ENCODE data around the gene ILF2.
A peak's percentile ranks its signal among the peaks of the same experiment; 100 is the strongest.

The ILF2 gene

DNA sequence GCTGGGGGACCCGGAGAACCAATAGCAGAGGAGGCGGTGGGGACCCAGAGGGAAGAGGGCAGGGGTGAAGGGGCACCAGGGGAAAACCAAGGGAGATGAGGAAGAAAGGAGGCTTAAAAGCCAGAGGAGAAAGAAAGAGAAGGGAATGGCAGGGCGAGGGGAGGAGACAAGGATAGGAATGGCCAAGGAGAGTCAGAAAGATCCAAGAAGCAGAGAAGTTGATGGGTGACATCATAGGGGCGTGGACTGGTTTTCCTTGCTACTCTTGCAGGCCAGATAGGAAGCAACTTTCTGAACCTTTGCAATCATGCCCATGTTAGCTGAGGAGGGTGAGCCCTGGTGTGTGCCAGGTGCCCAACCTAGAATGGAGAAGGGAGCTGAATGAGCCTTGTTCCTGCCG lies 13.1 kb upstream of the ILF2 start:
- ChIA-PET POLR2A (interaction anchor here (0.7 to 1.0 kb wide), 2 partner anchors 13 to 52 kb away, joined by 3 read pairs; partner anchors contain the start of gene ILF2), CTCF (interaction anchor here (0.6 to 0.7 kb wide), 2 partner anchors 12 to 260 kb away, joined by 3 read pairs; no protein-coding TSS in a partner anchor)
- H3K4me3 ChIP-seq (ENCODE audit: low read depth, low read length) = no peak overlapping the region
- H3K4me1 ChIP-seq (ENCODE audit: control insufficient read depth, insufficient read depth, low read length) = no peaks in the 10 kb centered on the region; the same call in 1 of the 2 replicates
- H3K36me3 ChIP-seq (ENCODE audit: control insufficient read depth in 2 of 2, insufficient read depth in 1 of 2, low read length in 2 of 2) = no peaks in the 10 kb centered on the region
- no peaks in the 10 kb centered on the region for H3K9me3 ChIP-seq (ENCODE audit: control insufficient read depth, insufficient read depth, low read depth, low read length)
- no peak overlapping the region for H3K27ac ChIP-seq (ENCODE audit: extremely low read depth, low read depth, low read length)
- peak; percentile 89 for TF ChIP-seq ZNF341 (tag by site-specific recombination; IDR thresholded peaks at IDR 0.05; ENCODE audit: low read depth)
- 0 out of 2 replicates have a peak, but pooled peaks have one; percentile 26 for TF ChIP-seq ZBTB21 (tag by site-specific recombination; IDR thresholded peaks at IDR 0.05)
- TF ChIP-seq, protein P1, sequence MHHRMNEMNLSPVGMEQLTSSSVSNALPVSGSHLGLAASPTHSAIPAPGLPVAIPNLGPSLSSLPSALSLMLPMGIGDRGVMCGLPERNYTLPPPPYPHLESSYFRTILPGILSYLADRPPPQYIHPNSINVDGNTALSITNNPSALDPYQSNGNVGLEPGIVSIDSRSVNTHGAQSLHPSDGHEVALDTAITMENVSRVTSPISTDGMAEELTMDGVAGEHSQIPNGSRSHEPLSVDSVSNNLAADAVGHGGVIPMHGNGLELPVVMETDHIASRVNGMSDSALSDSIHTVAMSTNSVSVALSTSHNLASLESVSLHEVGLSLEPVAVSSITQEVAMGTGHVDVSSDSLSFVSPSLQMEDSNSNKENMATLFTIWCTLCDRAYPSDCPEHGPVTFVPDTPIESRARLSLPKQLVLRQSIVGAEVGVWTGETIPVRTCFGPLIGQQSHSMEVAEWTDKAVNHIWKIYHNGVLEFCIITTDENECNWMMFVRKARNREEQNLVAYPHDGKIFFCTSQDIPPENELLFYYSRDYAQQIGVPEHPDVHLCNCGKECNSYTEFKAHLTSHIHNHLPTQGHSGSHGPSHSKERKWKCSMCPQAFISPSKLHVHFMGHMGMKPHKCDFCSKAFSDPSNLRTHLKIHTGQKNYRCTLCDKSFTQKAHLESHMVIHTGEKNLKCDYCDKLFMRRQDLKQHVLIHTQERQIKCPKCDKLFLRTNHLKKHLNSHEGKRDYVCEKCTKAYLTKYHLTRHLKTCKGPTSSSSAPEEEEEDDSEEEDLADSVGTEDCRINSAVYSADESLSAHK (tag by site-specific recombination; IDR thresholded peaks at IDR 0.05) = no peak
- TF ChIP-seq GLIS2 (tag by site-specific recombination; IDR thresholded peaks at IDR 0.05) = no peak
- peak; percentile 64 for TF ChIP-seq ZNF629 (tag by site-specific recombination; IDR thresholded peaks at IDR 0.05)
- TF ChIP-seq ZNF624 (tag by site-specific recombination; IDR thresholded peaks at IDR 0.05) = no peak
- TF ChIP-seq, protein P2, sequence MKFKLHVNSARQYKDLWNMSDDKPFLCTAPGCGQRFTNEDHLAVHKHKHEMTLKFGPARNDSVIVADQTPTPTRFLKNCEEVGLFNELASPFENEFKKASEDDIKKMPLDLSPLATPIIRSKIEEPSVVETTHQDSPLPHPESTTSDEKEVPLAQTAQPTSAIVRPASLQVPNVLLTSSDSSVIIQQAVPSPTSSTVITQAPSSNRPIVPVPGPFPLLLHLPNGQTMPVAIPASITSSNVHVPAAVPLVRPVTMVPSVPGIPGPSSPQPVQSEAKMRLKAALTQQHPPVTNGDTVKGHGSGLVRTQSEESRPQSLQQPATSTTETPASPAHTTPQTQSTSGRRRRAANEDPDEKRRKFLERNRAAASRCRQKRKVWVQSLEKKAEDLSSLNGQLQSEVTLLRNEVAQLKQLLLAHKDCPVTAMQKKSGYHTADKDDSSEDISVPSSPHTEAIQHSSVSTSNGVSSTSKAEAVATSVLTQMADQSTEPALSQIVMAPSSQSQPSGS (tag by site-specific recombination; IDR thresholded peaks at IDR 0.05; ENCODE audit: low read depth) = peak; percentile 85
- peak; percentile 92 for TF ChIP-seq ZBTB17 (tag by site-specific recombination; IDR thresholded peaks at IDR 0.05)
- peak; percentile 65 for TF ChIP-seq KLF1 (tag by site-specific recombination; IDR thresholded peaks at IDR 0.05)
- TF ChIP-seq PRDM1 (tag by site-specific recombination; IDR thresholded peaks at IDR 0.05) = peak; percentile 93
- TF ChIP-seq, protein P3, sequence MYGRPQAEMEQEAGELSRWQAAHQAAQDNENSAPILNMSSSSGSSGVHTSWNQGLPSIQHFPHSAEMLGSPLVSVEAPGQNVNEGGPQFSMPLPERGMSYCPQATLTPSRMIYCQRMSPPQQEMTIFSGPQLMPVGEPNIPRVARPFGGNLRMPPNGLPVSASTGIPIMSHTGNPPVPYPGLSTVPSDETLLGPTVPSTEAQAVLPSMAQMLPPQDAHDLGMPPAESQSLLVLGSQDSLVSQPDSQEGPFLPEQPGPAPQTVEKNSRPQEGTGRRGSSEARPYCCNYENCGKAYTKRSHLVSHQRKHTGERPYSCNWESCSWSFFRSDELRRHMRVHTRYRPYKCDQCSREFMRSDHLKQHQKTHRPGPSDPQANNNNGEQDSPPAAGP (tag by site-specific recombination; IDR thresholded peaks at IDR 0.05) = peak; percentile 44; the same call in 1 of the 2 replicates
- TF ChIP-seq KLF7 (tag by site-specific recombination; IDR thresholded peaks at IDR 0.05; ENCODE audit: borderline replicate concordance) = no peak

DNA sequence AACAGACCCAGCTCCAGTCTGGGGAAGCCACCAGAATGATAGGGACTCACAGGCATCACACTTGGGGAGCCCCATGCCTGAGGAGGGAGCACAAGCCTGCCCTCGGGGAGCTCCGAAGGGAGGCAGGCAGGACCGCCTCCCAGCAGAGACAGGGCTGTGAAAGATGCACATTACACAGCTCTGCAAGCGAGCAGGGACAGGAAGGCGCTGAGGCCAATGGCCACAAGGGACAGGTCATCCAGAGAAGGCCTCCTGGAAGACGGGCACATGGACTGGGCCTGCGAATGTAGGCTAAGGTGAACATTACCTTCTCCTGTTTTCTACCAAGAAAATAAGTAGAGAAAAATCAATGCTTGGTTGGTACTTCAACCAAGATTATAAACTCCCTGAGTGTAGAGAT lies 11.9 kb upstream of the ILF2 start:
- ChIA-PET POLR2A (no interaction called here), CTCF (no interaction called here)
- TF ChIP-seq ZNF214 (tag by site-specific recombination; IDR thresholded peaks at IDR 0.05; ENCODE audit: borderline replicate concordance) (no peak), HOXA7 (CRISPR knock-in tag; IDR thresholded peaks at IDR 0.05; ENCODE audit: borderline replicate concordance) (no peak), WT1 (tag by site-specific recombination; IDR thresholded peaks at IDR 0.05) (no peak), ZNF140 (tag by site-specific recombination; IDR thresholded peaks at IDR 0.05) (no peak), ZNF341 (tag by site-specific recombination; IDR thresholded peaks at IDR 0.05; ENCODE audit: low read depth) (no peak), GFI1B (tag by site-specific recombination; IDR thresholded peaks at IDR 0.05) (no peak), ZNF623 (tag by site-specific recombination; IDR thresholded peaks at IDR 0.05) (no peak)
- TF ChIP-seq, protein P4, sequence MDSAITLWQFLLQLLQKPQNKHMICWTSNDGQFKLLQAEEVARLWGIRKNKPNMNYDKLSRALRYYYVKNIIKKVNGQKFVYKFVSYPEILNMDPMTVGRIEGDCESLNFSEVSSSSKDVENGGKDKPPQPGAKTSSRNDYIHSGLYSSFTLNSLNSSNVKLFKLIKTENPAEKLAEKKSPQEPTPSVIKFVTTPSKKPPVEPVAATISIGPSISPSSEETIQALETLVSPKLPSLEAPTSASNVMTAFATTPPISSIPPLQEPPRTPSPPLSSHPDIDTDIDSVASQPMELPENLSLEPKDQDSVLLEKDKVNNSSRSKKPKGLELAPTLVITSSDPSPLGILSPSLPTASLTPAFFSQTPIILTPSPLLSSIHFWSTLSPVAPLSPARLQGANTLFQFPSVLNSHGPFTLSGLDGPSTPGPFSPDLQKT (IDR thresholded peaks at IDR 0.05; ENCODE audit: borderline replicate concordance, low read depth, low read length) = no peak
- TF ChIP-seq, protein P5, sequence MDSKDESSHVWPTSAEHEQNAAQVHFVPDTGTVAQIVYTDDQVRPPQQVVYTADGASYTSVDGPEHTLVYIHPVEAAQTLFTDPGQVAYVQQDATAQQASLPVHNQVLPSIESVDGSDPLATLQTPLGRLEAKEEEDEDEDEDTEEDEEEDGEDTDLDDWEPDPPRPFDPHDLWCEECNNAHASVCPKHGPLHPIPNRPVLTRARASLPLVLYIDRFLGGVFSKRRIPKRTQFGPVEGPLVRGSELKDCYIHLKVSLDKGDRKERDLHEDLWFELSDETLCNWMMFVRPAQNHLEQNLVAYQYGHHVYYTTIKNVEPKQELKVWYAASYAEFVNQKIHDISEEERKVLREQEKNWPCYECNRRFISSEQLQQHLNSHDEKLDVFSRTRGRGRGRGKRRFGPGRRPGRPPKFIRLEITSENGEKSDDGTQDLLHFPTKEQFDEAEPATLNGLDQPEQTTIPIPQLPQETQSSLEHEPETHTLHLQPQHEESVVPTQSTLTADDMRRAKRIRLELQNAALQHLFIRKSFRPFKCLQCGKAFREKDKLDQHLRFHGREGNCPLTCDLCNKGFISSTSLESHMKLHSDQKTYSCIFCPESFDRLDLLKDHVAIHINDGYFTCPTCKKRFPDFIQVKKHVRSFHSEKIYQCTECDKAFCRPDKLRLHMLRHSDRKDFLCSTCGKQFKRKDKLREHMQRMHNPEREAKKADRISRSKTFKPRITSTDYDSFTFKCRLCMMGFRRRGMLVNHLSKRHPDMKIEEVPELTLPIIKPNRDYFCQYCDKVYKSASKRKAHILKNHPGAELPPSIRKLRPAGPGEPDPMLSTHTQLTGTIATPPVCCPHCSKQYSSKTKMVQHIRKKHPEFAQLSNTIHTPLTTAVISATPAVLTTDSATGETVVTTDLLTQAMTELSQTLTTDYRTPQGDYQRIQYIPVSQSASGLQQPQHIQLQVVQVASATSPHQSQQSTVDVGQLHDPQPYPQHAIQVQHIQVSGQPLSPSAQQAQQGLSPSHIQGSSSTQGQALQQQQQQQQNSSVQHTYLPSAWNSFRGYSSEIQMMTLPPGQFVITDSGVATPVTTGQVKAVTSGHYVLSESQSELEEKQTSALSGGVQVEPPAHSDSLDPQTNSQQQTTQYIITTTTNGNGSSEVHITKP (tag by site-specific recombination; IDR thresholded peaks at IDR 0.05) = no peak
- TF ChIP-seq, protein P6, sequence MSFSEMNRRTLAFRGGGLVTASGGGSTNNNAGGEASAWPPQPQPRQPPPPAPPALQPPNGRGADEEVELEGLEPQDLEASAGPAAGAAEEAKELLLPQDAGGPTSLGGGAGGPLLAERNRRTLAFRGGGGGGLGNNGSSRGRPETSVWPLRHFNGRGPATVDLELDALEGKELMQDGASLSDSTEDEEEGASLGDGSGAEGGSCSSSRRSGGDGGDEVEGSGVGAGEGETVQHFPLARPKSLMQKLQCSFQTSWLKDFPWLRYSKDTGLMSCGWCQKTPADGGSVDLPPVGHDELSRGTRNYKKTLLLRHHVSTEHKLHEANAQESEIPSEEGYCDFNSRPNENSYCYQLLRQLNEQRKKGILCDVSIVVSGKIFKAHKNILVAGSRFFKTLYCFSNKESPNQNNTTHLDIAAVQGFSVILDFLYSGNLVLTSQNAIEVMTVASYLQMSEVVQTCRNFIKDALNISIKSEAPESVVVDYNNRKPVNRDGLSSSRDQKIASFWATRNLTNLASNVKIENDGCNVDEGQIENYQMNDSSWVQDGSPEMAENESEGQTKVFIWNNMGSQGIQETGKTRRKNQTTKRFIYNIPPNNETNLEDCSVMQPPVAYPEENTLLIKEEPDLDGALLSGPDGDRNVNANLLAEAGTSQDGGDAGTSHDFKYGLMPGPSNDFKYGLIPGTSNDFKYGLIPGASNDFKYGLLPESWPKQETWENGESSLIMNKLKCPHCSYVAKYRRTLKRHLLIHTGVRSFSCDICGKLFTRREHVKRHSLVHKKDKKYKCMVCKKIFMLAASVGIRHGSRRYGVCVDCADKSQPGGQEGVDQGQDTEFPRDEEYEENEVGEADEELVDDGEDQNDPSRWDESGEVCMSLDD (tag by site-specific recombination; IDR thresholded peaks at IDR 0.05) = no peak

More for the DNA sequence above, 11.9 kb upstream of the ILF2 start:
- H3K4me1 ChIP-seq (ENCODE audit: control insufficient read depth, insufficient read depth, low read length) = no peaks in the 10 kb centered on the region; the same call in 1 of the 2 replicates
- H3K36me3 ChIP-seq (ENCODE audit: control insufficient read depth in 2 of 2, insufficient read depth in 1 of 2, low read length in 2 of 2) = no peaks in the 10 kb centered on the region
- no peak overlapping the region for H3K4me3 ChIP-seq (ENCODE audit: low read depth, low read length)
- no peaks in the 10 kb centered on the region for H3K9me3 ChIP-seq (ENCODE audit: control insufficient read depth, insufficient read depth, low read depth, low read length)
- no peak overlapping the region for H3K27ac ChIP-seq (ENCODE audit: extremely low read depth, low read depth, low read length)
